ENCODE data around the gene UNC5CL.
"Not testable (repeated sequence)": the region's sequence is repeated elsewhere in the genome, so short reads cannot be mapped to it uniquely, and the experiment has no call there.

The UNC5CL gene

DNA sequence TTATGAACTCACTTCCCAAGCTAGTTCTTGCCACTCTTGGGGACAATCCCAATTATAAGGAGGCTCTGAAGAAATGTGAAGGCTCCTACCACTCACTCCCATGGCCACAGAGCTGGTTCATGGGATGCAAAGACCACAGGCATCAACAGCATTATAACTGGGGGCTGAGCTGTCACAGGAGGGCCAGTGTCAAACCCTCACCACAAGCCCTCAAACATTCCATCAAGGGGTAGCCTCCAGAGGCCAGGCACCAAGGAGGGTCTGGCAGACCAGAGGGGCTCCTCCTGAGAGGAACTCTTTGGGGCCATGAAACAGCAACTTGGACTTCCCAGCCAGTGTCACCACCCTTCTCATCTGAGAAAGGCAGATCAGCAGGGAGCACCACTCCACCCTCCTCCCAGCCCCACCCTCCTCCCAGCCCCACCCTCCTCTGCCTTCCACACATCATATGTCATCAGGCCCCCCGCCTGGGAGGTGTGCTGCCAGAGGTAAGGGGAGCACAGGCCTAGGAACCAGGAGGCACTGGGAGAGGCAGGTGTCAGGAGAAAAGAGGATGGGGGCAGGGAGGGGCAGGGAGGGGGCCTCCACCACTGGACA, 2.0 kb upstream of the UNC5CL start:
- in situ Hi-C loops (cut with HindIII; ENCODE audit: low sequenced_read_pairs): no loop called here

DNA sequence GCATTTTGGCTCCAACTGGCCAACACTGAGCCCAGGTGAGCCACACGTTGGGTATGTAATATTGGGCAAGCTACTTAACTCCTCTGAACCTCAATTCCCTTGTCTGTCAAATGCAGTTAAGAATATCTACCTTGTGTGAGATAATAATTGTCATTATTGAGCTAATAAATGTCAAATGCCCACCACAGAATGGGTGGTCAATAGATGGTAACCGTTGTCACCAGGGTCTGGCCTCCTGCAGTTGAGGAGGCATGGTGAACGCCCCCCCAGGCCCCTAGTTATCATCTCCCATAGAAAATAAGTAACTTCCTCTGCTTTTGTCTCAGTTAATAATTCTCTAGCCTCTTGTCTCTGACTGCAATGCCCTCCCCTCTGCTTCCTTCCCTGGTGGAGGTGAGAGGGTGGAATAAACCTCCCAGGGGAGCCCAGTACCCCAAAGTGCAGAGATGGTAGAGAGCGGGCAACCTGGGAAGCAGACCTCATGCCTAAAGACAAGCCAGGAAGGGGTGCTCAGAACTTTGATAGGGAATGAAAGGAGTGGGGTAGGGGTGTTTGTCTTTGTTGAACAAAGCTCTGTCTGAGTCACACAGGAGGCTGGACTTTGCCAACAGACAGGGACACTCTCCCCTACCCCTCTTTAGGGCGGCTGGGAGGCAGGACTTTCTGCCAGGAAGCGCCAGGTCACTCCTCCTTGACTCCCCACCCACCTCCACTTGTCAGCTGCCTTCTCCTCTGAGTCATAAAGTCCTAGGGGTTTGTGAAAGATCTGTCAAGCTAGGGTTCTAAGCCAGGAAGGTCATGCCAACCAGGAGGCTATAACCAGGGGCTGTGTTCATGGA, 1.3 kb upstream of the UNC5CL start:
- in situ Hi-C loops (cut with HindIII; ENCODE audit: low sequenced_read_pairs): no loop called here

DNA sequence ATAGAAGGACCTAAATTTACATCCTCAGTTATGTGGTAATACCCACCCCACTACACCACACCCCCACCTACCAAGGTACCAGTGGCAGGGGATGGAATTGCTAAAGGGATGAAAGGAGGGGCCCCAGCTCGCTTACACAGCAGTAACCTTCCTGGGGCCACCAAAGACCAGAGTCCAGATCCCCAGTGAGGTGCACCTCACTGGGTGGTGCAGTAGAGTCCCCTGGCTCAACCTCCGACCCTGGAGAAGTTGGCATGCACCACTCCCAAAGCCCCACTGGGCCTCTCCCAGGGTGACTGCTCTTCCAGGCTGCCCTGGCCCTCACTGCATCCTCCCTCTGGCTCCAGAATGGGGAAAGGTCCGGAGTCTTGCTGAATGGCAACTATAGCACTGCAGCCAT, 816 bp downstream of the UNC5CL start:
- in situ Hi-C loops (cut with HindIII; ENCODE audit: low sequenced_read_pairs): no loop called here

DNA sequence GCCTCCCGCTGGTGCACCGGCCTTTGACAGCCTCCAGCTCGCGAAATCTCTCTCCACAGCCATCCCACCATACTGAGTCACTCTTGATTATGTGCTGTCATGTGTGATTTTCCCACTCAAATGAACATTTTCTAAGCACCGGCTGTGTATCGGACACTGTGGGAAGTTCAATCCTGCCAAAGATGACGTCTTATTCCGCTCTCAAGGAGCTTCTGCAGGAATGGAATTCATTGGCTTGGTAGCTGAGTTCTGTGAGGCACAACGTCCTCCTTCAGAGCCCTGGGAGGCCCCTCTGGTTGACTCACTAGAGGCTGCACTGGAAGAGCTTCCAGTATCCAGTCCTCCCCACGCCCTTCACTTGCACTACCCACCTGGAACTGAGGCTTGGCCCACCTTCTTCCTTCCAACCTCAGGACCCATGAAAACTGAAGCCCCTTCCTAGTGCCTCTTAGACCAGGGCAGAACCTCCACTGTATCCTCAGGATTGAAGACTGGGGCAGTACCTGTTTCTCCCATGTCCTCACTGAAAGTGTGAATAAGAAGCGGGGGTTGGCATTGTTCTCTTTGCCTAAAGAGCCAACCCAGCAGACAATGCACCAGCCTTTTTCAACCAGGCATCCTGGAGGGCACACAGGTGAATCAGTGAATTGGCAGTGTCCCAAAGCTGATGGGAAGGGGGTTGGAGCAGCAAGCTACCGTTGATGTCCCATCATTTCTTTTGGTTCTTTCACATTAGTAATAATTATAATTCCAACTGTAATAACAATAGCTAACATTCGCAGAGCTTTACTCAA, 1.7 kb downstream of the UNC5CL start:
- in situ Hi-C loops (cut with HindIII; ENCODE audit: low sequenced_read_pairs): no loop called here

DNA sequence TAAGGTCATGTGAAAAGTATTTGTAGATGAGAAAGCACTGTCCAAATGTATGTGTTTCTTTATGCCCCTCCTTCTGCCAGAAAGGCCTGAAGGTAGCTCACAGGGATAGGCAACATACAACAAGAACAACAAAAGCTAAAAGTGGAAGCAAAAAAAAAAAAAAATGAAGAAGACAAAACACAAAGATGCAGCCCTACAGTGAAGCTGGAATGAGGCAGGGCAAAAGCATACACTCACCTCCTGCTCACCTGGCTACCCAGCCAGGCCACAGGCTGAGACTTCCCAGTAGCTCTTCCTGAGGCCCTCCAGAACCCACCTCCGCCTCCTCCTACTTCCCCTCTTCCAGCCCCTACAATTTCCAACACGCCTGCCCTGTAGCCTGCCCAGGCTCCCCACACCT, 2.4 kb downstream of the UNC5CL start:
- in situ Hi-C loops (cut with HindIII; ENCODE audit: low sequenced_read_pairs): no loop called here

DNA sequence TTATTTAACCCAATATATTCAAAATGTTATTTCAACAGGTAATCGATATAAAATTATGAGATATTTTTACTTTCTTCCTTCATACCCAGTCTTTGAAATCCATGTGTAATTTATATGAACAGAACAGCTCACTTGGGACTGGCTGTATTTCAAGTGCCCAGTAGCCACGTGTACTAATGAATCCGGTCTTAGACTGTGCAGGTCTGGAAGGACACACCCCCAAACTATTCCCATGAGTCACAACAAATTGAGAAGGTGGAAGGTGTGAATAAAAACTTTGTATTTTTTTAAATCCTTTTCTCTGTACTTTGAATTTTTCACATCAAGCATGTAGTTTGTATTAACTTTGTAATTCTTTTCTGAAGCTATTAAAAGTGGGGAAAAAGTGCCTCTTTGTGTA, 2.8 kb downstream of the UNC5CL start:
- in situ Hi-C loops (cut with HindIII; ENCODE audit: low sequenced_read_pairs): no loop called here

DNA sequence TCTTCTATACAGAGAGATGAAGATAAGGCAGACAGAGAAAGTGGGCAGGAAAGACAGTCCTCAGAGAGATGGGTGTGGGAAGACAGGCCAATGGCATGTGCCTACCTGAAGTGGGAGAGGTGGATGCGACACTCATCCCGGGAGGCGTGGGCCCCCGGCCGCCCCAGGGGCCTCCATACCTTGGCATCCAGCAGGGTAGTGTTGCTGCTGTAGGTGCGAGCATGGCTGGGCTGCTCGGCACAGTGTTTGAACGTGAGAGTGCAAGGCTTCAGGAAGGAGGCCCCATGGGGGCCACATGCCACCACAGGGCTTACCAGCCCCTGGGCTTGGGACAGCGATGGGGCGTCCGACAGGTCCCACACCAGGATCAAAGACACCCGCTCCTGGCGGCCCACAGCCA, 5.2 kb downstream of the UNC5CL start:
- in situ Hi-C loops (cut with HindIII; ENCODE audit: low sequenced_read_pairs): no loop called here

DNA sequence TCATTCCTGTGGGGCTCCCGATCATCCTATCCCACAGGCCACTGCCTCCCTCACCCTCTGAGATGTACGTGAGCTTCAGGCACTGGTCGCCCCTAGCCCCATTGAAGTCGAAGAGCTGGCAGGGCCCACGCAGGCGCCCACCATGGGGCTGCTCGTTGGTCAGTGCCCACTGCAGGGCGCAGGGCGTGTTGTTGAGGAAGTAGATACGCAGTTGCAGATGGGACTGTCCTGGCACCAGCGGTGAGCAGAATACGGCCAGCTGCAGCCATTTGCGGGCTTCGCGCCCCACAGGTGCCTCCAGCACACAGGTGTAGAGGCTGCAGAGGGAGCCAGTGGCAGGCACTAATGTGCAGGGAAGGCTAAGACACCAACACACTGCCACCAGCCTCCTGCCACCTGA, 6.2 kb downstream of the UNC5CL start:
- in situ Hi-C loops (cut with HindIII; ENCODE audit: low sequenced_read_pairs): no loop called here

DNA sequence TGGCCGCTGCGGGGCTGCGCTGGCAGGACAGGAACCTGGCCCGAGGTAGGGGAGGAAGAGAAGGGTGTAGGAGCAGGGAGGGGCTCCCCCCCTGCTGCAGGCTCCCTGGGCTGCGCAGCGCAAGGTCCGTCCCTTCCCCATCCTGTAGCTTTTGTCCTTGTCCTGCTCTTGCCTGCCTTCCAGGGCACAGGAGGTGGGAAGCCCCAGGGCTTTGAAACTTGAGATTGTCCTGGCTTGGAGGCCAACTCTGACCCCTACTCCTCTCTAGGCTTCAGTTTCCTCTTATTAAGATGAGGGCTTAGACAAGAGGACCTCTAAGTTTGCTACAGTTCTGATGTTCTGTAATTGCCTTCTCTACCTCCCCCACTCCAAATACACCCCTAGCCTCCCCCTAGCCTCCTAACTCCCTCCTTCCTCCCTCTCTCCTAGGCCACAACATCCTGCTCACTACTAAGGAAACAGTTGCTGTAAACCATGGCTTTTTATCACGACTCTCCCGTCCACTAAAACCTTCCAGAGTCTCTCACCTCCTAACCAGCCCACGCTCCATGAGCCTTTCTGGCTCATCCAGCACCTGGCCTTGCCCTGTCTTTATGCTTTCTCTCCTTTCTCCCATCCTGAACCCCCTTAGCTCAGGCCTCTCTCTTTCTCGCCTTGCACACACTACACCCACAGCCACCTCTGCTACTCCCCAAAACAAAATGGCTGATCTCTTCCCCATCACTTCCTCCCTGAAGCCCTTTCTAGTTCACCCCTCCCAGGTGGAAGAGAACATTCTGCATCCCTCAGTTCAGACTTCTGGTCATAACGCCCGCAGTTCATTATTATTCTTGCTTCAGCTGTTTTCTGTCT, 10.2 kb downstream of the UNC5CL start:
- in situ Hi-C loops (cut with HindIII; ENCODE audit: low sequenced_read_pairs): no loop called here

DNA sequence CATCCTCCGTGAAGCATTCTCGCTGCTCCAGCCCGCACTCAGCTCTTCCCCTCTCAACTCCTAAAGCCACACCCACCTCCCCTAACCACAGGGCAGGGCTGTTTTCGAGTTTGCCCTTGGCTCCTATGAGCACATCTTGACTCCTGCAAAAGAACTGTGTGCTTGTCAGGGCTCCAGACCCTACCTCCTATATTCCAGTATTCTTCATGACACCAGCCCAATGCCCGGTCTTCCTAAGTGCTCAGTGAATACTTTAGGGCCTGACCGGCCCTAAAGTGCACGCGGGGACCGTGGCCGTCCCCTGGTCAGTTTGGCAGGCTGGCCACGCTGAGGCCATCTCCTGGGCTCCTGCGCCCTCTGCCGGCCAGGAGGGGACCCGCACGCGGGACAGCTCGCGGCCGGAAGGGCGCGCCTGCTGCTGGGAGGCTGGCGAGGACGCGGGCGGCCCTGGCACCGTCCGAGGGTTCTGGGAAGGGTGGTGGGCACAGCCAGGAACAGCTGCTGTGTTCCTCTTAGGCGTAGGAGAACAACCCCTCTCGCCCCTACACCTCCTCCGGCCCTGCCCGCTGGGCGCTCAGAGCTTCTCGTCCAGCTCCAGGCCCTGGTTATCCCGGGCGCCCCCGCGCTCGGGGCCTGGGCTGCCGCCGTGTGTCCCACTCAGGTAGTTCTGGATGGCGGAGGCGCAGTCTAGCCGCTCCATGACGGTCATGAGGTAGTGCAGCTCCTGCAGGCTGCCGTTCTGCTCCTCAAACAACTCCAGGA, 11.0 kb downstream of the UNC5CL start:
- in situ Hi-C loops (cut with HindIII; ENCODE audit: low sequenced_read_pairs): no loop called here

DNA sequence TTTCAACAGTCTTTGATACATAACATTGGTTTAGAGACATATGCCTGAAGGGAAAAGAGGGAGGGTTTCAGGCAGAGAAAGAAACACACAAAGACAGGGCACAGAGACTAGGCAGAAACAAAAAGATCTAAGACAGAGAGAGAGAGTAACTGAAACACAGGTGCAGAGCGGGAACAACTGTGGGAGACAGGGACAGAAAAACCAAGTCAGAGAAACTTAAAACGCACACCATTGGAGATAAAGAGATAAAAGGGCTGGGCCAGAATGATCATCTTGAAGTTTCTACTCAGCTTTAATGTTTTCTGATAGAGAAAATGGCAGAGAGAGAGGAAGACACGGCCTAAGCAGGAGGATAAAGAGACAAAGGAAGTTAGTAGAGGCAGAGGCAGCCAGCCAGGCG, 11.8 kb downstream of the UNC5CL start:
- in situ Hi-C loops (cut with HindIII; ENCODE audit: low sequenced_read_pairs): no loop called here

DNA sequence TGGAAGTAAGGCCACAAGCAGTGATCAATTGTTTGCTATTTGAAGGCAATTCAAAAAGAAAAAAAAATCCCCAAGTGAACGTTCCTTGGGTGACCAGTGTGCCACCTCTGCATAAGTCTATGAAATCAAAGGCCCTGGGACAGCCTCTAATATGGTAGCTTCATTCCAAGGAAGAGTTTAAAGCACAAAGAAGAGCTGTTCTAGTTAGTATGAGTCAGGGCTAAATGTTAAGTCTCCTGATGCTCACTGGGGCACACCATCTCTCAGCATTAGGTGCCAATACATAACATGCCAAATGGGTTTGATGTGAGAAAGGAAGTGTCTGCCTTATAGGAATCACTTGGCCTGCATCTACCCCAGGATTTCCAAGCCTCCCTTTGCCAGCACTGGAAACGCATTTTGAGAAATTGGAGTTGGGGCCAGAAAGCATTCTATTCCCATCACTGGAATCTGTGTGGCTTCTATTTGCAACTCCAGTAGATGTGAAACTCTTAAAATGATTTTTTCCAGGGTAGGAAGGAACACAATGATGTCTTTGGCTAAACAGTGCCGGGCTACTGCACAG, 13.0 kb downstream of the UNC5CL start:
- in situ Hi-C loops (cut with HindIII; ENCODE audit: low sequenced_read_pairs): no loop called here

DNA sequence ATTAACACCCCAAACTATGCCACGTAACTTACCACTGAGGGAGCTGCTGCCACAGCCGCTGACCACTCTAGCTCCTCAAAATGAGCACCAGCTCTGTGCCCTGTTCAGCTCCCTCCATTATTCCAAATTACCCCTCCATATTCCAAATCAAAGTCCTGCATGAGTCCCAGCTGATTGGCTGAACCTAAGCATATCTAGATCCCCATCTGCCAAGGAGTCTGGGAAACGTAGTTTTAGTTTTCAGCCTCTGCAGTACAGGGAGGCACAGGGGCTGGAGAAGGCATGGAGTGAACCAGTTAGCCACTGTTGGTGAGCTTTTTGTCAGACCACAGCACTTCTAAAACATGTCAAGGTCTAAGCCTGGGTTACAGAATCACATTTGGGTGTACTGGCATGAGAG, 15.9 kb downstream of the UNC5CL start:
- in situ Hi-C loops (cut with HindIII; ENCODE audit: low sequenced_read_pairs): no loop called here

DNA sequence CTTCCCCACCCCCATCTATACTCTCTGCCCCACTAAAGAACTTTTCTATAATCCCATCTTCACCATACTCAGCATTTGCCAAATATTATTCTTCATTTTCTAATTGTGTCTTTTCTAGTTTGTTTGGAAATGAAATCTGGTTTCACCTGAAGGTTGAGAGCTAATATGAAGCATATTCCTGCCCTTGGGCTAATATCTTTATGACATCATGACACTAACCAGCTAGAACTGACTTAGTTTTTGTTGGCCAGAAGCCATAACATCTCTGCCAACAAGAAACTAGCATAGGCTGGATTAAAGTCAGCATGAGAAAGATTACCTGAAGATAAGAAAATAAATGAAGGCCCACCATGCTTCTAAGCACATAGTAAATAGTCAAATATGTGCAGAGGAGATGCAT, 16.7 kb downstream of the UNC5CL start:
- in situ Hi-C loops (cut with HindIII; ENCODE audit: low sequenced_read_pairs): no loop called here

DNA sequence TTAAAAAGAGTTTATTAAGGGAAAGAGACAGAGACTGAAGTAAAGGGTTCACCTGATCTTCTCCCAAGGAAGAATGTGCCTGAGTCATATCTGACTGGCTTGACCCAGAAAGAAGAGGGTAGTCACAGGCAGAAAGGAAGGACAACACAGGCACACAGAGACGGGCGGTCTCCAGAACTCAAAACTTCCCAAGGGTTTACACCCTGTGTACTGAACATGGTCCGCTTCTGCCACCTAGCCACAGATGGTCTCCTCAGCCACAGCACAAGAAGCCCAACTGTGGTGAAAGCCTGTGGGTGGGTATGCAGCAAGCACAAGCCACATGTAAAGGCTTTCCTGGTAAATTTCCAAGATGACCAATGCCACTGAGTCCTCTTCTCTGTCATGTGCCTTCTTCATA, 17.2 kb downstream of the UNC5CL start:
- in situ Hi-C loops (cut with HindIII; ENCODE audit: low sequenced_read_pairs): no loop called here

DNA sequence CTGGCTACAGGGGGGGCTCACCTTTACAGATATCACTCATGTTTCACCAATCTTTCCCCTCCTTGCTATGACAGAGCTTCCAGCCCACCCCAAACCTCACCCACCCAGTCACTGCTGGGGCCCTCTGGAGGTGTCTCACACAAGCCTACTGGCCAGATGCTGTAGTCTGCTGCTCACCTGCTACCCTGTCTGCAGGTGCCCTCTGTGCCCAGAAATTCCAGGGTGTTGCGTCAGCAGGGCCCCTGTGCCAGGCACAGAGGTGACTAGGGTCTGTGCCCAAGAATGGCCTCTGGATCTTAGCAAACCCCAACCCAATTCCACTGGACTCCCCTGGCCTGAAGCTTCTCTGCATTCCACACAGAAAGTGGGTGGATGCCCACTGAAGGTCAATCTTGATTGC, 21.4 kb downstream of the UNC5CL start:
- in situ Hi-C loops (cut with HindIII; ENCODE audit: low sequenced_read_pairs): no loop called here

DNA sequence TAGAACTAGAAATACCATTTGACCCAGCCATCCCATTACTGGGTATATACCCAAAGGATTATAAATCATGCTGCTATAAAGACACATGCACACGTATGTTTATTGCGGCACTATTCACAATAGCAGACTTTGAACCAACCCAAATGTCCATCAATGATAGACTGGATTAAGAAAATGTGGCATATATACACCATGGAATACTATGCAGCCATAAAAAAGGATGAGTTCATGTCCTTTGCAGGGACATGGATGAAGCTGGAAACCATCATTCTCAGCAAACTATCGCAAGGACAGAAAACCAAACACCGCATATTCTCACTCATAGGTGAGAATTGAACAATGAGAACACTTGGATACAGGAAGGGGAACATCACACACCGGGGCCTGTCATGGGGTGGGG, 23.2 kb downstream of the UNC5CL start:
- in situ Hi-C loops (cut with HindIII; ENCODE audit: low sequenced_read_pairs): not testable (repeated sequence)

DNA sequence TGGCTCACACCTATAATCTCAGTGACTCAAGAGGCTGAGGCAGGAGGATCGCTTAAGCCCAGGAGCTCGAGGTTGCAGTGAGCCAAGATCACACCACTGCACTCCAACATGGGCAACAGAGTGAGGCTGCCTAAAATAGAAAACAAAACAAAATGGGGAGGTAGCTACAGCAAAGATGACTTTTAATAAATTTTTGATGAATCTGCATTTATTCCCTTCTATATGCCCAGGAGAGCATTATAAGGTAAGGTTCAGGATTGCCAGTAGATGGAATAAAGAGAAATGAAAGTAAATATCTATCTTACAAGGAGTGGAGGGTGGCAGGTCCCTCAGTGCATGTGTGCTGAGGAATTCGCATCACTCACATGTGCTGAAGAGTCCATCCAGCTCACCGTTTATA, 24.2 kb downstream of the UNC5CL start:
- in situ Hi-C loops (cut with HindIII; ENCODE audit: low sequenced_read_pairs): no loop called here

DNA sequence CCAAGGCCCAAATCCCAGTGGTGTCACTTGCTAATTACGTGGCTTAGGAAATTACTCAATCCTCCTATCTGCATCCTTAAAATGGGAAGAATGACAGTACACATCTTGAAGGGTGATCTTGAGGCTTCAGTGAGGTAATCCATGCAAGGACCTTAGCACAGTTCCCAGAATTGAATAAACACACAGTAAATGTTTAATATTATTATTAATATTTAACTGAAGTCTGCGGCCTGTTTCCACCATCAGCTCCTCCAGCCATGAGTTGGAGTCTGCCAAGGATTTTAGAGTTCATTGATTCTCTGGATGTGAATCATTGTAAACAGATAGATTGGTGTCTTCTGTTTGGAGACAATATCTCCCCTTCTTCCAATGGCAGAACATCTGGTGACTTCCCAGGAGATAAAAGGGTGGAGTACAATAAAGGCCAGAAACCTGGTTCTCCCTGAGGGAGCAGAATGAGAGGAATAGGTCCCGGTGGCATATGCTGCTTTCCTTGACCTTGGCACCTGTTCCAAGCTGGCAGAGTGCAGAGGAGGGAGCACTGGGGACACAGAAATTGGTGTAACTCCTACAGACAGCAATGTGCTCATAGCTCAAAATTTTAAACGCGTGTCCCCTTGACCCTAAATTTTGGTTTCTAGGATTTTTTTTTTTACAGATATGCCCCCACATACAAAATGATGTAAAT, 25.4 kb downstream of the UNC5CL start:
- in situ Hi-C loops (cut with HindIII; ENCODE audit: low sequenced_read_pairs): no loop called here

Measured in DLD1 (cell line).